Iris pigment epithelial cell (primary cell): ENCODE measurements around the gene KIAA0586.
"Not testable (repeated sequence)": the region's sequence is repeated elsewhere in the genome, so short reads cannot be mapped to it uniquely, and the experiment has no call there.

ENCODE experiments used
- DNase-seq: peaks from one replicate; pipeline ENCODE4 v3.0.0-alpha.2; 2011; ENCODE audit warnings: low read depth

KIAA0586 gene

GRCh38 chr14:58549105-58549757 is 121.7 kb downstream of the KIAA0586 start:
- DNase-seq: peak; percentile 16

- no peak for DNase-seq
These were observed 126.4 kb downstream of the KIAA0586 start for GRCh38 chr14:58553959-58554358.

DNA sequence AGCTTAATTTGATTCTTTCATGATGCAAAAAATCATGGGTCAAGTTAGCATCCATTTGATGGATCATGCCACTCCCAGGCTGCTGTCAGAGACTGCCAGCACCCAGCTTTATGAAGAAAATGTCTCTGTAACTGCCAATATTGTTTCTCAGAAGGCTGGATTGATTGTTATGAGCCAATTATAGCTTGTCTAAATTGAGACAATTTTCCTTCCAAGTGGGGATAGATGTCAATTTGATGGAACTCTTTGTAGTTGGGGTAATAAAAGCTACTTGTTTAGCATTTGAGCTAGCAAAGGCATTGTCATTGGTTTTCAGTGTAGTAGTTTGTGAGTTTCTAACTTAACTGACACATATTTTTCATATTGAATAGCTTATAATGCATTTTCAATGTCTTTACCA is 128.1 kb downstream of the KIAA0586 start:
- no peak for DNase-seq

DNA sequence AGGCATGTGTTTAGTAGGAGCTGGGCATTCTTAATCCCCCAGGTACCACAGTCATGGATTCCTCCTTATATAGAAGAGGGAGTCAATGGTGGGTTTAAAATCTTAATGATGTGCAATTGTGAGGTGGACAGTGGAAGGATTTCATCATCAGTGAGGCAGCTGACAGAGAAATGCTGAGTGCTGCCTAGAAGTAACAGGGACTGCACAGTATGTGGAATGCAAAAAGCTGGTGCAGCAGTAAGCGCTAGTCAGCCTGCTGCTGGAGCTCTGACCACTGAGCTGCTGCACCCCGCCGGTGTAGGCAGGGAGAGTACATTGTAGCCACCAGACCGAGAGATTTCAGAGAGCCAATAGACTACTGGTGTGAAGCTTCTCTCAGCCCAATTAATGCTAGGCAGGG is 129.7 kb downstream of the KIAA0586 start:
- peak; percentile 50 for DNase-seq

GRCh38 chr14:58560208-58560607 is 132.7 kb downstream of the KIAA0586 start:
- DNase-seq: peak; percentile 75

GRCh38 chr14:58562141-58562540 is 134.6 kb downstream of the KIAA0586 start:
- DNase-seq: no peak

- DNase-seq: no peak
These were observed 136.5 kb downstream of the KIAA0586 start for GRCh38 chr14:58563978-58564377.

DNA sequence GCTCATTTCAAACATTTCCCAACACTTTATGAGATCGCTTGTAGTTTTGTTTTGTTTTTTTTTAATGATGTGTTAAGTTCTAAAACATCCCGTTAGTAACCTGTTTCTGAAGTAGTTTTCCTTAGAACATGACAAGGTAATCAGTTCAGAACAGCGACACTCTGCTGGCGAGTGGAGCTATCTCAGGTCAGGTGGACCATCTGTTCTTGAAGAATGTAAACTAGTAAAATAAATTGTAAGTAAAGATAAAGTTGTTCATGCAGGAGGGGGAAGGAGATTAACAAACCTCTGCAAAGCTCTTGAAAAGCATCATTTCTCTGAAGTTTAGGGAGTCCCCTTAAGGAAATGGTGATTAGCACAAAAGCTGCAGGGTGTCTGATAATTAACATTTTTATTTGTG is 138.3 kb downstream of the KIAA0586 start:
- no peak for DNase-seq

GRCh38 chr14:58566979-58567378 is 139.5 kb downstream of the KIAA0586 start:
- no peak for DNase-seq

DNA sequence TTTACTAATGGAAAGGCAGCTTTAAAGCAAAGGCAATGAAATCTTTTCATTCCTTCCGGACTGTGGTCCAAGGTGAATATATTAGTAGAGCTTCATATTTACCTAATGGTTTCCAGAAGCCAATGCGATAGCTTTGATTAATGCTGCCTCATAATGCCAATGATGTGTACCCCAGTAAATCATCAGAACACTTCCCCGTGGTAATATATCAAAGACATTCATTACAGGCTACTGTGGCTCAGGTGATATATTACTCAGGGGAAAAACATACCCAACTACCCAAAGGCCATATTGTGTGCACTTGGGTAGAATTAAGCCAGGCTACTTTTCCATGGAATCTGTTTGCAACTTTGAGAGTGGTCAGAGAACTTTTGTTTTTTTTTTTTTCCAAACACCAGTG is 140.8 kb downstream of the KIAA0586 start:
- no peak for DNase-seq

- DNase-seq: no peak
These were observed 143.7 kb downstream of the KIAA0586 start for GRCh38 chr14:58571256-58571655.

DNA sequence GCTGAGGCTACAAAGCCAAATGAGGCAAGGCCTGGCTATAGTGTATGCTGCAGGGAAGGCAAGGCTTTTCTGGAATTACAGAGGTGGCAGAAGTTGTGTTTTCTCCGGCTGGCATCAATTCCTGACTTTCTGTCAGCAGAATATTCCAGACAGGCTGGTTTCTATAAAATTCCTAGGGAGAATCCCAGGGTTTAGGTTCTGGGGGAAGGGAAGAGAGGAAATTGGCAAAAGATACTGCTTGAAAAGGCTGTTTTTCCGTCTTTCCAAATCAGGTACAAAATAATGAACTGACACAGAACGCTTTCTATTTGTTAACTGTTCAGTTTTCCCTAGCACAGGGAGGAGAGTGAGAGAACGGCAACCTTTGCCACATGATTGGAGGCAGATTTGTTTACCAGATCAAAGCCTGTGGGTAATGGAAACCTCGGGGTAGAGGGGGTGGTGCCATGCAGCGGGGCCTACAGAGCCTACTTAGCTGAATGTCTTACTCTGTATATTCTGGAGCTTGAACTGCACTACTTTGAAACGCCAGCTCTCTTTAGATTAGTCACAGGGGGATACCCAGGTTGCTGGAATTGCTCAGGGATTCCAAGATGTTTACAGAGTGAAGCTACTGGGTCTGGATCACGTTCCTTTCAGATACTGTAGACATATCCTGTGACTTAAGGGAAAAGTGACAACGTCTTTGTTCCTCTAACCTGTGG is 144.4 kb downstream of the KIAA0586 start:
- peak; percentile 86 for DNase-seq

DNA sequence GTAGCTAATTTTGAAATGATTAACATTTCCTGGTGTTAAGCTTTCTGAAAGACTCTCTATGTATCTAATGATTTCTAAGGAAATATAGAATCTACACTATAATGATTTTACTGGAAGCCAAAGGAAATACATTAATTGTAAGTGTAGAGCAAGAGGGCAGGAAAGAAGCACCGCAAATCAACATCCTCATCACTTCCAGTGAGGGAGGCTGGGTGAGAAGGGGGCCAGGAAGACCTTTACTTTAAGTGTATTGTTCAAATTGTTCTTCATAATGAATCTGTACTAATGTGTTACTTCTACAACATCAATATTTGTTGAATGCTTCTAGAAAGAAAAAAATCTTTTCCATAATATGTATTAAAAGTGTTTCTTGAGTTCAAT is 144.9 kb downstream of the KIAA0586 start:
- no peak for DNase-seq

DNA sequence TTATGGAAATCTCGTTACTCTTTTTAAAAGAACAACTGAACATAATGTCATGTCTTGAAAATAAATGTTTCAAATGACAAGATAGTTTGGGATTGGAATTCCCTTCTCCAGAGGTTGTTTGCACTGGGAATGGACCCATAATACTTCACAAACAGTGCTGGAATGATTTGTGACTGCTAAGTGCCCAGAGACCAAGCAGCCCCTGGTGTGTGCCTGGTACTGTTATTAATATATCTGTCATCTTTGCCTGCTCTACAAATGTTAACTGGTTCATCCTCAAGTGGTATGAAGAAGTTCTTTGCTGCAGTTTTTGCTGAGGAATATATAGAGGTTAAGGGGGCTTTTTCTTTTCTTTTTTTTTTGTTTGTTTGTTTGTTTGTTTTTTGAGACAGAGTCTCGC is 145.3 kb downstream of the KIAA0586 start:
- no peak for DNase-seq

GRCh38 chr14:58574623-58575022 is 147.1 kb downstream of the KIAA0586 start:
- peak; percentile 9 for DNase-seq

- DNase-seq: no peak
These were observed 148.4 kb downstream of the KIAA0586 start for GRCh38 chr14:58575956-58576355.

GRCh38 chr14:58580035-58580434 is 152.5 kb downstream of the KIAA0586 start:
- DNase-seq: not testable (repeated sequence)

DNA sequence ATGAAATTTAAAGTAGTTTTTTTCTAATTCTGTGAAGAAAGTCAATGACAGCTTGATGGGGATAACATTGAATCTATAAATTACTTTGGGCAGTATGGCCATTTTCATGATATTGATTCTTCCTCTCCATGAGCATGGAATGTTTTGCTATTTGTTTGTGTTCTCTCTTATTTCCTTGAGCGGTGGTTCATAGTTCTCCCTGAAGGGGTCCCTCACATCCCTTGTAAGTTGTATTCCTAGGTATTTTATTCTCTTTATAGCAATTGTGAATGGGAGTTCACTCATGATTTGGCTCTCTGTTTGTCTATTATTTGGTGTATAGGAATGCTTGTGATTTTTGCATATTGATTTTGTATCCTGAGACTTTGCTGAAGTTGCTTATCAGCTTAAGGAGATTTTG is 153.9 kb downstream of the KIAA0586 start:
- DNase-seq: not testable (repeated sequence)

- peak; percentile 38 for DNase-seq
These were observed 156.9 kb downstream of the KIAA0586 start for GRCh38 chr14:58584383-58584782.

- peak; percentile 41 for DNase-seq
These were observed 159.8 kb downstream of the KIAA0586 start for GRCh38 chr14:58587271-58587670.

- DNase-seq: not testable (repeated sequence)
These were observed 160.8 kb downstream of the KIAA0586 start for GRCh38 chr14:58588321-58588720.

DNA sequence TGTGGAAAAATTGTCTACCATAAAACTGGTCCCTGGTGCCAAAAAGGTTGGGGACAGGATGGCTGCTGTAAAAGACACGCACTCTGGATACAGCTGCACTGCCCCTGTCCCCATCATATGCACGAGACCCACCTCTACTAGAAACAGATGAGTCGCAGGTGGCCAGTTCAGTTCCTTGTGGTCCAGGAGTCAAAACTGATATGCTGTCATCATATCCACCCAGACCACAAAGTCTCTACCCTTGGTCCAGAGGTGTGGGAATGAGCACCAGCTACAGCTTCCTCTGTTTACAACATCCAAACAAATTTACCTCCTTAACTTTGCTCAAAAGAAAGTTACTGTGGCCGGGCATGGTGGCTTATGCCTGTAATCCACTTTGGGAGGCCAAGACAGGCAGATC is 166.5 kb downstream of the KIAA0586 start:
- no peak for DNase-seq

GRCh38 chr14:58597041-58597440 is 169.5 kb downstream of the KIAA0586 start:
- no peak for DNase-seq
